GM13977 (cell line): Measurements from ENCODE around the gene CT55.

ENCODE experiments used
- DNase-seq: peaks from one replicate; pipeline ENCODE4 v3.0.0; 2012; ENCODE audit warnings: low spot score
- in situ Hi-C: fragments of 300-500 bp; cut with MboI; formaldehyde crosslinking; loops from one replicate; pipeline ENCODE4 v1.12.0; 2022; ENCODE audit warnings: low sequenced_read_pairs, low pct_unique_long_range_greater_than_20kb, mixed read lengths, inconsistent platforms; ENCODE audit not compliant: unreplicated experiment
- TF ChIP-seq, protein P1 (sequence below): IDR thresholded peaks from 2 replicates; pipeline ENCODE4 v1.5.1; 2012; ENCODE audit warnings: mild to moderate bottlenecking, control low read depth; ENCODE audit not compliant: insufficient read depth; ENCODE audit errors: extremely low read depth, missing control alignments

CT55 gene

DNA sequence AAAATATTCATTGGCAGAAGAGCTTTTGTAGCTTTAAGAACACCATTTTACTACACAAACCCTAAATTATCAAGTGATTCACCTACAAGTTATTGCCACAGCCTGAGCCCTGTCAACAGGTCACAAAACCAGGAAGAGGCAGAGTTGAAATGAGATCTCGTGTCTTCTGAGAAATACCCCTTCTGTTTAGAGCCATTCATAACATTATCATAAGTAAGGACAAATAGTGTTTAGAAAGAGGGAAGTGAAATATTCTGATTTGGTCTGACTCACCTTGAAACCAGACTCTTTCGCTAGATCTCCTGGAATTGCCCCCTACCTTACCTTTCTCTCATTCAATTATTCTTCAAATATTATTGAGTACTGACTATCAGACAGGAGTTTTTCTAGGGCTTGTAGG lies 56.8 kb downstream of the CT55 start:
- peak; percentile 36 for DNase-seq
- TF ChIP-seq, protein P1, sequence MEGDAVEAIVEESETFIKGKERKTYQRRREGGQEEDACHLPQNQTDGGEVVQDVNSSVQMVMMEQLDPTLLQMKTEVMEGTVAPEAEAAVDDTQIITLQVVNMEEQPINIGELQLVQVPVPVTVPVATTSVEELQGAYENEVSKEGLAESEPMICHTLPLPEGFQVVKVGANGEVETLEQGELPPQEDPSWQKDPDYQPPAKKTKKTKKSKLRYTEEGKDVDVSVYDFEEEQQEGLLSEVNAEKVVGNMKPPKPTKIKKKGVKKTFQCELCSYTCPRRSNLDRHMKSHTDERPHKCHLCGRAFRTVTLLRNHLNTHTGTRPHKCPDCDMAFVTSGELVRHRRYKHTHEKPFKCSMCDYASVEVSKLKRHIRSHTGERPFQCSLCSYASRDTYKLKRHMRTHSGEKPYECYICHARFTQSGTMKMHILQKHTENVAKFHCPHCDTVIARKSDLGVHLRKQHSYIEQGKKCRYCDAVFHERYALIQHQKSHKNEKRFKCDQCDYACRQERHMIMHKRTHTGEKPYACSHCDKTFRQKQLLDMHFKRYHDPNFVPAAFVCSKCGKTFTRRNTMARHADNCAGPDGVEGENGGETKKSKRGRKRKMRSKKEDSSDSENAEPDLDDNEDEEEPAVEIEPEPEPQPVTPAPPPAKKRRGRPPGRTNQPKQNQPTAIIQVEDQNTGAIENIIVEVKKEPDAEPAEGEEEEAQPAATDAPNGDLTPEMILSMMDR: no peak
- in situ Hi-C loops: loop anchor here (25.0 kb wide), 1 partner anchor 98 kb away; no protein-coding TSS in a partner anchor

- TF ChIP-seq, protein P1: no peak
- no peak for DNase-seq
- in situ Hi-C loops: loop anchor here (25.0 kb wide), 1 partner anchor 100 kb away; no protein-coding TSS in a partner anchor
These were observed 58.5 kb downstream of the CT55 start for GRCh38 chrX:135112743-135113142.

DNA sequence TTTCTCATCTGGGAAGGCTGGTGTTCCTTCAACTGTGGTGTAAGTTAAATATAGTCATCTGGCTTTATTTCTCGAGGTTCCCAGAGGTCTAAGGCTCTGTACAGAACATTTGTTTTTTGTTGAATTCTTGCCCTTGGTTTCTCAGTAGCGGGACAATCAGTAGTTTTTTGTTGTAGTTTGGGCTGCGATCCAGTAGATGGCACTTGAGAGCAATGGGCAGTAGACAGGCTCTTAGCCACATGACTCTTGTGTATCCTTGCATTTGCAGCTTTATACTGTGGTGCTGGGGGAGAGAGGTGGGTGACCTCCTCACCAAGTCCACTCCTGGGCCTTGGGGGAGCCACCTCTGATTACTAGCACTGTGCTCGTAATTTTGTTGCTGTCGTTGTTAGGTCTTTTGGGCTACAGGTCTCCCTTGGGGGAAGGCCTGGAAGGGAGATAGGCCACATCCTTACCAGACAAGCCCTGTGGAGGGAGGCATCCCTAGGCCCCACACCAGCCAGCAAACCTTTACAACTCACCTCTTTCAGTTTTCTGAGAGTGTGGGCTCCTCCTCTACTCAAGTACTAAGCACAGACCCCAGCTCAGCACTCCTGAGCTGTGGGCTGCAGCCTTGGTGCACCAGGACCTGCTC lies 59.0 kb downstream of the CT55 start:
- DNase-seq: no peak
- in situ Hi-C loops: loop anchor here (25.0 kb wide), 1 partner anchor 100 kb away; no protein-coding TSS in a partner anchor
- TF ChIP-seq, protein P1: peak; percentile 77

DNA sequence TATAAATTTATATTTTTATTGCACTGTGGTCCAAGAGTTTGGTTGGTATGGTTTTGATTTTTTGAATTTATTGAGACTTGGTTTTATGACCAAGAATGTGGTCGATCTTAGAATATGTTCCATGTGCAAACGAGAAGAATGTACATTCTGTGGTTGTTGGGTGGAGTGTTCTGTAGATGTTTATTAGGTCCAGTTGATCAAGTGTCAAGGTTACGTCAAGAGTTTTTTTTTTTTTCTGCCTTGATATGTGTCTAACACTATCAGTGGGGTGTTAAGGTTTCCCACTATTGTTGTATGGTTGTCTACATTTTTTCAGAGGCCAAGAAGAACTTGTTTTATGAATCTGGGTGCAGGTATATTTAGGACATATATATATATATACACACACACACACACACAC lies 61.6 kb downstream of the CT55 start:
- no peak for DNase-seq
- in situ Hi-C loops: loop anchor here (25.0 kb wide), 1 partner anchor 103 kb away; no protein-coding TSS in a partner anchor
- TF ChIP-seq, protein P1: no peak
